Pancreas (tissue), 10 donors: ENCODE measurements around the gene MMP15. TPM values are rescaled to one million over a fixed set of nuclear protein-coding genes. Genes with fewer than 3 reads are reported as not detected.
"Not testable (repeated sequence)": the region's sequence is repeated elsewhere in the genome, so short reads cannot be mapped to it uniquely, and the experiment has no call there.

Experiments used
- ATAC-seq, 4 donors: fragments of 200-7000 bp; cut with Tn5 transposase; one replicate each; pipeline versions ENCODE4 v1.8.0 to v1.9.1; 2020; ENCODE audit warnings: mild to moderate bottlenecking in 4 of 4, moderate library complexity in 4 of 4
- DNase-seq, 6 donors: peaks; one replicate each; pipeline ENCODE4 v3.0.0-alpha.2; 2020
- FAIRE-seq: peaks from 2 replicates; lab custom pipeline; 2012; peaks lifted over from hg19 to GRCh38; lab: Jason Lieb, UNC
- H3K27ac ChIP-seq, 4 donors: fragments of 200-600 bp; sonication (generic); 1 replicate in 3 of 4; 2 replicates in 1 of 4; pipeline versions ENCODE4 v1.5.0 to v1.8.0; 2020
- H3K27me3 ChIP-seq, 4 donors: fragments of 200-600 bp; one replicate each; pipeline ENCODE4 v1.8.0; 2021
- H3K36me3 ChIP-seq, 3 donors: fragments of 200-600 bp; sonication (generic) in 1 of 3; one replicate each; pipeline versions ENCODE4 v1.5.0 to v1.8.0; 2020 to 2021
- H3K4me1 ChIP-seq, 3 donors: fragments of 200-600 bp; one replicate each; pipeline ENCODE4 v1.8.0; 2021
- H3K4me3 ChIP-seq, 4 donors: fragments of 200-600 bp; sonication (generic) in 2 of 4; one replicate each; pipeline versions ENCODE4 v1.5.0 to v1.8.0; 2020 to 2021
- H3K9me3 ChIP-seq, 4 donors: fragments of 200-600 bp; one replicate each; pipeline ENCODE4 v1.8.0; 2021
- WGBS, 2 donors: extraction: QIAGEN DNeasy Blood & Tissue Kit; methylation state at CpG; one replicate each; pipeline ENCODE4 v1.1.7; 2013; 5-methylcytosine and 5-hydroxymethylcytosine counted together
- intact Hi-C, 3 donors: fragments of 100-400 bp; cut with DNase I; formaldehyde crosslinking; loops; one replicate each; pipeline versions ENCODE4 v1.11.1 to v1.14.2; 2022
- polyA plus RNA-seq, 2 donors: library from polyadenylated mRNA; stranded (reverse); fragments of 200-250 nt; gene quantifications; one replicate each; pipeline ENCODE4 v1.2.3, GENCODE V29; 2013
- total RNA-seq, 6 donors: library from RNA; stranded (reverse); fragmentation: NEBNext Ultra II Directional in 4 of 6; extraction: Animal tissue kit (Norgen Biotek cat#: 25700) in 4 of 6; gene quantifications; one replicate each; pipeline versions ENCODE4 v1.2.1 to v1.2.4, GENCODE V29; 2021 to 2023
- TF ChIP-seq, protein P1 (sequence below), 4 donors: fragments of 200-600 bp; sonication (generic) in 3 of 4; IDR thresholded peaks; one replicate each; pipeline versions ENCODE4 v1.5.0 to v1.8.0; 2021; ENCODE audit warnings: antibody characterized with exemption in 4 of 4
- donor health status: healthy with polysubstance abuse.
- donor health status: DM: no; HTN: no; CAD: no; lungs with moderate emphysema.
- donor health status: DM: no; HTN: no; CAD: no.
- donor health status: control.
- donor health status: control.
- donor health status: Bipolar disorder and iron deficiency.
- donor health status: DM: yes; HTN: yes; CAD: no.
- donor health status: DM: no; HTN: no; CAD: no.
- donor health status: DM: no; HTN: no; CAD: no.
- donor health status: DM: yes; HTN: yes; CAD: no.

The MMP15 gene
- total and polyA plus RNA-seq, 8 donors = 11.2 to 30.2 (median 21.0) TPM

DNA sequence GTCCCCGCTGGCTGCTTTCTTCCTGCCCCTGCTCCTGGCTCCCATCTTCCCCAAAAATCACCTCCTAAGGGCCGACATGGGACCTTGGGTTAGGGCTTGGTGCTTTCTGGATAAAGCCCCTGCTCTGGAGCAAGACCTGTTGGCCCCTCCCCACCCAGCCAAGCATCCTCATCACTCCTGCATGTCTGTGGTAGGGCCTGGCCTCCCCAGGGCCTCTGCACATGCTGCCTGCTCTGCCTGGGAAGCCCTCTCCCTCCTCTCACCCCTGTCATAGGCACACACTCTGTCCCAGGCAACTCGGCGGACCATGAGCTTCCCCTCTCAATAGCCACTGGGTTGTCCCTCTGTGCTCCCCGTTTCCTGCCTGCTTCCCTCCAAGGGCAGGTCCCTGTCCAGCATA lies 68.5 kb downstream of the MMP15 start:
- intact Hi-C loops = no loop called here
- ATAC-seq (no peak), FAIRE-seq (no peak), DNase-seq (no peak)
- WGBS, 2 donors = 73 to 86% methylated on average over 5 of the region's 5 CpGs
- no peaks in the 10 kb centered on the region for H3K36me3 ChIP-seq
- H3K27ac ChIP-seq = no peak overlapping the region
- TF ChIP-seq, protein P1, sequence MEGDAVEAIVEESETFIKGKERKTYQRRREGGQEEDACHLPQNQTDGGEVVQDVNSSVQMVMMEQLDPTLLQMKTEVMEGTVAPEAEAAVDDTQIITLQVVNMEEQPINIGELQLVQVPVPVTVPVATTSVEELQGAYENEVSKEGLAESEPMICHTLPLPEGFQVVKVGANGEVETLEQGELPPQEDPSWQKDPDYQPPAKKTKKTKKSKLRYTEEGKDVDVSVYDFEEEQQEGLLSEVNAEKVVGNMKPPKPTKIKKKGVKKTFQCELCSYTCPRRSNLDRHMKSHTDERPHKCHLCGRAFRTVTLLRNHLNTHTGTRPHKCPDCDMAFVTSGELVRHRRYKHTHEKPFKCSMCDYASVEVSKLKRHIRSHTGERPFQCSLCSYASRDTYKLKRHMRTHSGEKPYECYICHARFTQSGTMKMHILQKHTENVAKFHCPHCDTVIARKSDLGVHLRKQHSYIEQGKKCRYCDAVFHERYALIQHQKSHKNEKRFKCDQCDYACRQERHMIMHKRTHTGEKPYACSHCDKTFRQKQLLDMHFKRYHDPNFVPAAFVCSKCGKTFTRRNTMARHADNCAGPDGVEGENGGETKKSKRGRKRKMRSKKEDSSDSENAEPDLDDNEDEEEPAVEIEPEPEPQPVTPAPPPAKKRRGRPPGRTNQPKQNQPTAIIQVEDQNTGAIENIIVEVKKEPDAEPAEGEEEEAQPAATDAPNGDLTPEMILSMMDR (IDR thresholded peaks at IDR 0.05) = no peak
- H3K4me3 ChIP-seq = no peak overlapping the region
- H3K4me1 ChIP-seq = no peaks in the 10 kb centered on the region
- H3K9me3 ChIP-seq = no peaks in the 10 kb centered on the region
- no peaks in the 10 kb centered on the region for H3K27me3 ChIP-seq

DNA sequence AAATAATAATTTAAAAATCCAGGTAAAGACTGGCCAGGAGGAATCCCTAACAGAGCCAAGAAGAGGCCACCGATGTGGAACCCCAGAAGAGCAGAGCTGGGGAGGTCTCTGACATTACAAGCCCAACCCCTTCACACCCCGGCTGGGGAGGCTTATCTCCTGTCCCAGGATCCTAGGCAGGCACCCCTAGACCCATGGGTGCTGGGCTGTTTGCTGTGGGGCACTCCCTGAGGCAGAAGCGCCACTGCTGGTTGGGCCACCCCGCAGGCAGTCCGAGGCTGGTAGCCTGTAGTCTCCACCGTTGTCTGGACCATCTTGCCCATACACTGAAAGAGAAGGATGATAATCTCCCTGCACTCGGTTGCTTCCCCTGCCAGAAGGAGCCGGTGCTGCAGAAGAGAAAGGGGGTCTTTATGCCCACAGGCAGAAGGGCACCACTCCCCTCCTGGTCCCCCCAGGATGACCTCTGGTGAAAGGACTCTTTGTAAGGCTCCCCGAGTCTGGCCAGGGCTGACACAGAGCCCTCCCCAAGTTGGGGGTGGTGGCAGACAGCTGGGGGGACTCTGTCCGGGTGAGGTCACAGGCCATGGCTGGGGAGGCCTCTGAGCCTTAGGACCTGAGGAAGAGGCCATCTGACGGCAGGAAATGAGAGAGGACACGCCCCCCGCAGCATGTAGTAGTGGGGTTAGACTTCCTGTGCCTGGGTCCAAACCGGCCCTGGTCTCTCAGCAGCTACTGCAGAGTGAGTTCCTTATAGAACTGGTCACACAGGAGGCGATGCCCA lies 69.4 kb downstream of the MMP15 start:
- no peaks in the 10 kb centered on the region for H3K36me3 ChIP-seq
- DNase-seq = no peak

DNA sequence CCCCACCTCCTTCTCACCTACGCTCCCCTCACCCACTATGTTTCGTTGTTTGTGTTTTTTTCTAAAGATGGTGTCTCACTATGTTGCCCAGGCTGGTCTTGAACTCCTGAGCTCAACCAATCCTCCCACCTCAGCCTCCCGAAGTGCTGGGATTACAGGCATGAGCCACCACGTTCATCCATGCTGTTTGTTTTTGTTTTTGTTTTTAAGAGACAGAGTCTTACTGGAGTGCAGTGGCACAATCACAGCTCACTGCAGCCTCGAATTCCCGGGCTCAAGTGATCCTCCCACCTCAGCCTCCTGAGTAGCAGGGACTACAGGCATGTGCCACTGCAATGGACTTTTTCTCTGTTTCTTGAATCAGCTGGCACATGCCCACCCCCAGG lies 70.0 kb downstream of the MMP15 start:
- not testable (repeated sequence) for FAIRE-seq, H3K9me3 ChIP-seq
- WGBS, 2 donors = 68 to 72% methylated on average over 6 of the region's 6 CpGs

More for the DNA sequence above, 69.4 kb downstream of the MMP15 start:
- WGBS, 2 donors = 79 to 84% methylated on average over 15 of the region's 15 CpGs
- no peak overlapping the region for H3K4me3 ChIP-seq
- no peaks in the 10 kb centered on the region for H3K9me3 ChIP-seq
- FAIRE-seq = no peak
- H3K27ac ChIP-seq = no peak overlapping the region
- no peaks in the 10 kb centered on the region for H3K4me1 ChIP-seq
- TF ChIP-seq, protein P1 (IDR thresholded peaks at IDR 0.05) = no peak
- no peaks in the 10 kb centered on the region for H3K27me3 ChIP-seq
- ATAC-seq = no peak
- intact Hi-C loops = no loop called here

DNA sequence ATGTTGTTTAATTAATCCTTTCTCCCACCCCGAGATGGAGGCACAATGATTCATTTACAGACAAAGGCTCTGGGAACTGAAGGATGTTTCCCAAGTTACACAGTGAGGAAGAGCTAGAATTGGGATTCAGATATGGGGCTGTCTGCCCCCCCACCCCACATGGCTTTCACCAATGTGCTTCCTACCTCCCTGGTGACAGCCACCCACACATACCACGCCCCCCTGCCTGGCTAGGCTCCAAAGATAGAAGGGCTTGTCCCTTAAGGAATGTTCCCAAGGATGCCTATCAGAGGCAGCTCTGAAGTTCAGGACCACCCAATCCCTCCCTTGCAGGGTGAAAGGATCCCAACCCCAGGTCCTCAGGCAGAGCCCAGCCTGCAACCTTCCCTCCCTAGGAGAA lies 70.7 kb downstream of the MMP15 start:
- TF ChIP-seq, protein P1 (IDR thresholded peaks at IDR 0.05) = no peak
- 41 to 54% methylated on average over 2 of the region's 2 CpGs for WGBS, 2 donors
- Histone ChIP-seq H3K36me3 (no peaks in the 10 kb centered on the region), H3K4me3 (no peak overlapping the region), H3K4me1 (no peaks in the 10 kb centered on the region), H3K9me3 (no peaks in the 10 kb centered on the region), H3K27me3 (no peaks in the 10 kb centered on the region), H3K27ac (no peak overlapping the region)
- ATAC-seq (no peak), FAIRE-seq (no peak), DNase-seq (no peak)
- intact Hi-C loops = no loop called here

More for the DNA sequence above, 70.0 kb downstream of the MMP15 start:
- H3K4me1 ChIP-seq, H3K27me3 ChIP-seq, ATAC-seq, H3K27ac ChIP-seq, H3K36me3 ChIP-seq, DNase-seq, intact Hi-C loops, H3K4me3 ChIP-seq: not testable (repeated sequence)

Other genes starting within 250 kb of the MMP15 start
- 10 to 100 TPM; 33.8 to 71.0 (median 60.5) TPM for gene KIFC3, start 223.3 kb upstream of the MMP15 start, total RNA-seq
- gene KIFC3, start 223.3 kb upstream of the MMP15 start, polyA plus RNA-seq = 100 to 1,000 TPM; 277 to 284 TPM
- under 1 TPM in 3 of 6 donors, not detected in 3; 0.03 to 0.43 (median 0.16) TPM for gene CNGB1, start 54.6 kb upstream of the MMP15 start, total RNA-seq
- under 1 TPM; 0.04 to 0.05 TPM for gene CNGB1, start 54.6 kb upstream of the MMP15 start, polyA plus RNA-seq
- 1 to 10 TPM; 3.5 to 7.0 (median 4.9) TPM for gene ZNF319, start 25.1 kb upstream of the MMP15 start, total RNA-seq
- gene ZNF319, start 25.1 kb upstream of the MMP15 start, polyA plus RNA-seq = 1 to 10 TPM; 3.9 to 4.0 TPM
- gene USB1, start 24.3 kb upstream of the MMP15 start, total RNA-seq = 10 to 100 TPM; 13.5 to 23.6 (median 17.7) TPM
- gene USB1, start 24.3 kb upstream of the MMP15 start, polyA plus RNA-seq = 10 to 100 TPM; 16.5 to 19.3 TPM
- 10 to 100 TPM in 1 of 6 donors, 1 to 10 TPM in 5; 5.7 to 10.6 (median 8.3) TPM for gene CFAP20, start 103.6 kb downstream of the MMP15 start, total RNA-seq
- 10 to 100 TPM in 1 of 2 donors, 1 to 10 TPM in 1; 5.2 to 23.2 TPM for gene CFAP20, start 103.6 kb downstream of the MMP15 start, polyA plus RNA-seq
- 10 to 100 TPM; 35.5 to 59.0 (median 40.6) TPM for gene CSNK2A2, start 172.4 kb downstream of the MMP15 start, total RNA-seq
- 10 to 100 TPM; 18.3 to 19.3 TPM for gene CSNK2A2, start 172.4 kb downstream of the MMP15 start, polyA plus RNA-seq